HepG2 (cell line): ENCODE measurements around the gene TPD52L2. TPM values are rescaled to one million over a fixed set of nuclear protein-coding genes. Genes with fewer than 3 reads are reported as not detected.

ENCODE experiments used
- ETV5 ChIP-seq: IDR thresholded peaks from 2 replicates; pipeline ENCODE4 v1.6.1; 2018; ENCODE audit warnings: missing biosample characterization, missing genetic modification reagents, inconsistent platforms, borderline replicate concordance
- GTF3A ChIP-seq: sonication (generic); formaldehyde crosslinking; conservative IDR thresholded peaks from 2 replicates; pipeline ENCODE4 v1.4.0; 2020; ENCODE audit warnings: mild to moderate bottlenecking, missing genetic modification reagents
- MYNN ChIP-seq: sonication (generic); formaldehyde crosslinking; IDR thresholded peaks from 2 replicates; pipeline ENCODE4 v1.4.0; 2020; ENCODE audit warnings: mild to moderate bottlenecking, low read depth, missing genetic modification reagents
- NR3C1 ChIP-seq: sonication (generic); formaldehyde crosslinking; IDR thresholded peaks from 2 replicates; pipeline ENCODE4 v1.4.0; 2020; ENCODE audit warnings: missing genetic modification reagents
- SP5 ChIP-seq: IDR thresholded peaks from 2 replicates; pipeline ENCODE4 v1.6.1; 2016; ENCODE audit warnings: low read depth, borderline replicate concordance
- XBP1 ChIP-seq: sonication (generic); formaldehyde crosslinking; IDR thresholded peaks from 2 replicates; pipeline ENCODE4 v1.5.0; 2020; ENCODE audit warnings: missing genetic modification reagents
- ZNF20 ChIP-seq: sonication (generic); formaldehyde crosslinking; IDR thresholded peaks from 2 replicates; pipeline ENCODE4 v1.4.0; 2020; ENCODE audit warnings: mild to moderate bottlenecking, moderate library complexity, missing genetic modification reagents
- ZNF572 ChIP-seq: sonication (generic); formaldehyde crosslinking; IDR thresholded peaks from 2 replicates; pipeline ENCODE4 v1.5.1; 2020; ENCODE audit warnings: mild to moderate bottlenecking, missing genetic modification reagents
- ZNF605 ChIP-seq: sonication (generic); formaldehyde crosslinking; IDR thresholded peaks from 2 replicates; pipeline ENCODE4 v1.8.0; 2022; ENCODE audit warnings: mild to moderate bottlenecking, missing genetic modification reagents
- ZNF713 ChIP-seq: sonication (generic); formaldehyde crosslinking; IDR thresholded peaks from 2 replicates; pipeline ENCODE4 v1.4.0; 2020; ENCODE audit warnings: mild to moderate bottlenecking, missing genetic modification reagents
- ZNF720 ChIP-seq: sonication (generic); formaldehyde crosslinking; IDR thresholded peaks from 2 replicates; pipeline ENCODE4 v1.4.0; 2020; ENCODE audit warnings: missing genetic modification reagents
- ZNF878 ChIP-seq: sonication (generic); formaldehyde crosslinking; IDR thresholded peaks from 2 replicates; pipeline ENCODE4 v1.8.1; 2023; ENCODE audit warnings: mild to moderate bottlenecking, missing genetic modification reagents, moderate library complexity
- polyA plus RNA-seq, 8 experiments: library from polyadenylated mRNA; depleted of rRNA in 3 of 8; stranded (reverse) in 7 of 8; unstranded in 1 of 8; fragments of >200 nt; fragmentation: Illumina TruSeq in 4 of 8; extraction: Trizol in 4 of 8; gene quantifications; 2 replicates each; pipeline versions ENCODE4 v1.2.1 to v1.2.3, GENCODE V29; 2011 to 2016; ENCODE audit warnings: low read depth in 4 of 8, missing spikeins in 1 of 8, mixed read lengths in 1 of 8; ENCODE audit not compliant: insufficient read depth in 1 of 8
- total RNA-seq, 5 experiments: library from RNA; depleted of rRNA; stranded (reverse); fragments of >200 nt; fragmentation: Illumina TruSeq; extraction: Trizol; gene quantifications; 2 replicates each; pipeline ENCODE4 v1.2.3, GENCODE V29; 2016; ENCODE audit warnings: low read depth in 1 of 5
- TF ChIP-seq, protein P1 (sequence below): sonication (generic); formaldehyde crosslinking; IDR thresholded peaks from one replicate; pipeline ENCODE4 v1.5.1; 2020; ENCODE audit warnings: mild to moderate bottlenecking, missing genetic modification reagents; ENCODE audit errors: not compliant biosample characterization
- TF ChIP-seq, protein P2 (sequence below): IDR thresholded peaks from 2 replicates; pipeline ENCODE4 v1.6.1; 2012; ENCODE audit warnings: inconsistent platforms
- TF ChIP-seq, protein P3 (sequence below): sonication (generic); formaldehyde crosslinking; IDR thresholded peaks from 2 replicates; pipeline ENCODE4 v1.4.0; 2020; ENCODE audit warnings: mild to moderate bottlenecking, missing genetic modification reagents
- TF ChIP-seq, protein P4 (sequence below): sonication (generic); formaldehyde crosslinking; conservative IDR thresholded peaks from 2 replicates; pipeline ENCODE4 v1.8.0; 2022; ENCODE audit warnings: low read depth, missing genetic modification reagents
- TF ChIP-seq, protein P5 (sequence below): sonication (generic); formaldehyde crosslinking; IDR thresholded peaks from 2 replicates; pipeline ENCODE4 v1.5.0; 2020; ENCODE audit warnings: missing genetic modification reagents
- TF ChIP-seq, protein P6 (sequence below): sonication (generic); formaldehyde crosslinking; IDR thresholded peaks from 2 replicates; pipeline ENCODE4 v1.4.0; 2020; ENCODE audit warnings: mild to moderate bottlenecking, missing genetic modification reagents

TPD52L2 gene
- total and polyA plus RNA-seq, 2 of the 13 experiments (the other 11 are each of a cell fraction or from before 2014, with no cell fraction given), result 156 to 184 TPM

DNA sequence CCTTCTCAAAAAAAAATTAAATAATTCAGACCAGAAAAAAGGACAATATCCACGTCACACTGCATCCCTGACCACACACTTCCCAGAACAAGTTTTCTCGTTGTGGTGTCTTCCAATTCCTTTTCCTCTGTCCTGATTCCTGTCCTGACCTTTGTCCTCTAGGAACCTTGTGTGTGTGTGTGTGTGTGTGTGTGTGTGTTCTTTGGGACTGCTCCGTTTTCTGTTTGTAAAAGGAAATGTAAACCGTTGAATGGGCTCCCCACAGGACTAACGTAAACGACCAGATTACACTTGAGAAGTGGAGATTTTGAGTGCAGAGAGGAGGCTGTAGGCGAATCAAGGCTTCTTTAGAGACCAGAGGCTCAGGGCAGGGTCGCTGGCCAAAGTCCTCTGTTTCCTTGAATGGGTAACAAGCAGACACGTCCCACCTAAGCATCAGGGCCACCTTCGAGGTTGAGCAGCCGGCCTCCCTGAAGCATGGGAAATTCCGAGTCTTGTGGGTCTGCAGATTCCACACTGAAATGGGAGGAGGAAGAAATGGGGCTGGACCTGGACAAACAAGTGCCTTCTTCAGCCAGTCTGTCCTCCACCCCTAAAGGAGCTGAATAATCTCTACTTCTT is 41.3 kb upstream of the TPD52L2 start (continued):
- TF ChIP-seq, protein P1, sequence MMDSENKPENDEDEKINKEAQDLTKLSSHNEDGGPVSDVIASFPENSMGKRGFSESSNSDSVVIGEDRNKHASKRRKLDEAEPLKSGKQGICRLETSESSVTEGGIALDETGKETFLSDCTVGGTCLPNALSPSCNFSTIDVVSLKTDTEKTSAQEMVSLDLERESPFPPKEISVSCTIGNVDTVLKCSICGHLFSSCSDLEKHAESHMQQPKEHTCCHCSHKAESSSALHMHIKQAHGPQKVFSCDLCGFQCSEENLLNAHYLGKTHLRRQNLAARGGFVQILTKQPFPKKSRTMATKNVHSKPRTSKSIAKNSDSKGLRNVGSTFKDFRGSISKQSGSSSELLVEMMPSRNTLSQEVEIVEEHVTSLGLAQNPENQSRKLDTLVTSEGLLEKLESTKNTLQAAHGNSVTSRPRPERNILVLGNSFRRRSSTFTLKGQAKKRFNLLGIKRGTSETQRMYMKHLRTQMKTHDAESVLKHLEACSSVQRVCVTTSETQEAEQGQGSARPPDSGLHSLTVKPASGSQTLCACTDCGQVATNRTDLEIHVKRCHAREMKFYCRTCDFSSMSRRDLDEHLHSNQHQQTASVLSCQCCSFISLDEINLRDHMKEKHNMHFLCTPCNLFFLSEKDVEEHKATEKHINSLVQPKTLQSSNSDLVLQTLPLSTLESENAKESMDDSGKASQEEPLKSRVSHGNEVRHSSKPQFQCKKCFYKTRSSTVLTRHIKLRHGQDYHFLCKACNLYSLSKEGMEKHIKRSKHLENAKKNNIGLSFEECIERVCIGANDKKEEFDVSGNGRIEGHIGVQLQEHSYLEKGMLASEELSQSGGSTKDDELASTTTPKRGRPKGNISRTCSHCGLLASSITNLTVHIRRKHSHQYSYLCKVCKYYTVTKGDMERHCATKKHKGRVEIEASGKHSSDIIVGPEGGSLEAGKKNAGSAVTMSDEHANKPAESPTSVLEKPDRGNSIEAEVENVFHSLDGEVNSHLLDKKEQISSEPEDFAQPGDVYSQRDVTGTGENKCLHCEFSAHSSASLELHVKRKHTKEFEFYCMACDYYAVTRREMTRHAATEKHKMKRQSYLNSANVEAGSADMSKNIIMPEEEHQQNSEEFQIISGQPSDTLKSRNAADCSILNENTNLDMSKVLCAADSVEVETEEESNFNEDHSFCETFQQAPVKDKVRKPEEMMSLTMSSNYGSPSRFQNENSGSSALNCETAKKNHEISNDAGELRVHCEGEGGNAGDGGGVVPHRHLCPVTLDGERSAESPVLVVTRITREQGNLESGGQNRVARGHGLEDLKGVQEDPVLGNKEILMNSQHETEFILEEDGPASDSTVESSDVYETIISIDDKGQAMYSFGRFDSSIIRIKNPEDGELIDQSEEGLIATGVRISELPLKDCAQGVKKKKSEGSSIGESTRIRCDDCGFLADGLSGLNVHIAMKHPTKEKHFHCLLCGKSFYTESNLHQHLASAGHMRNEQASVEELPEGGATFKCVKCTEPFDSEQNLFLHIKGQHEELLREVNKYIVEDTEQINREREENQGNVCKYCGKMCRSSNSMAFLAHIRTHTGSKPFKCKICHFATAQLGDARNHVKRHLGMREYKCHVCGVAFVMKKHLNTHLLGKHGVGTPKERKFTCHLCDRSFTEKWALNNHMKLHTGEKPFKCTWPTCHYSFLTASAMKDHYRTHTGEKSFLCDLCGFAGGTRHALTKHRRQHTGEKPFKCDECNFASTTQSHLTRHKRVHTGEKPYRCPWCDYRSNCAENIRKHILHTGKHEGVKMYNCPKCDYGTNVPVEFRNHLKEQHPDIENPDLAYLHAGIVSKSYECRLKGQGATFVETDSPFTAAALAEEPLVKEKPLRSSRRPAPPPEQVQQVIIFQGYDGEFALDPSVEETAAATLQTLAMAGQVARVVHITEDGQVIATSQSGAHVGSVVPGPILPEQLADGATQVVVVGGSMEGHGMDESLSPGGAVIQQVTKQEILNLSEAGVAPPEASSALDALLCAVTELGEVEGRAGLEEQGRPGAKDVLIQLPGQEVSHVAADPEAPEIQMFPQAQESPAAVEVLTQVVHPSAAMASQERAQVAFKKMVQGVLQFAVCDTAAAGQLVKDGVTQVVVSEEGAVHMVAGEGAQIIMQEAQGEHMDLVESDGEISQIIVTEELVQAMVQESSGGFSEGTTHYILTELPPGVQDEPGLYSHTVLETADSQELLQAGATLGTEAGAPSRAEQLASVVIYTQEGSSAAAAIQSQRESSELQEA (CRISPR knock-in tag), result no peak
- TF ChIP-seq GTF3A (CRISPR knock-in tag), result no peak
- TF ChIP-seq ZNF878 (CRISPR knock-in tag), result no peak
- no peak for TF ChIP-seq ZNF20 (CRISPR knock-in tag)
- no peak for TF ChIP-seq MYNN (CRISPR knock-in tag)
- TF ChIP-seq XBP1, result no peak
- TF ChIP-seq, protein P2, sequence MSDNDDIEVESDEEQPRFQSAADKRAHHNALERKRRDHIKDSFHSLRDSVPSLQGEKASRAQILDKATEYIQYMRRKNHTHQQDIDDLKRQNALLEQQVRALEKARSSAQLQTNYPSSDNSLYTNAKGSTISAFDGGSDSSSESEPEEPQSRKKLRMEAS, result no peak; the same call in 1 of the 2 replicates
- TF ChIP-seq SP5 (CRISPR knock-in tag), result no peak
- no peak for TF ChIP-seq ZNF713 (CRISPR knock-in tag)
- TF ChIP-seq, protein P3, sequence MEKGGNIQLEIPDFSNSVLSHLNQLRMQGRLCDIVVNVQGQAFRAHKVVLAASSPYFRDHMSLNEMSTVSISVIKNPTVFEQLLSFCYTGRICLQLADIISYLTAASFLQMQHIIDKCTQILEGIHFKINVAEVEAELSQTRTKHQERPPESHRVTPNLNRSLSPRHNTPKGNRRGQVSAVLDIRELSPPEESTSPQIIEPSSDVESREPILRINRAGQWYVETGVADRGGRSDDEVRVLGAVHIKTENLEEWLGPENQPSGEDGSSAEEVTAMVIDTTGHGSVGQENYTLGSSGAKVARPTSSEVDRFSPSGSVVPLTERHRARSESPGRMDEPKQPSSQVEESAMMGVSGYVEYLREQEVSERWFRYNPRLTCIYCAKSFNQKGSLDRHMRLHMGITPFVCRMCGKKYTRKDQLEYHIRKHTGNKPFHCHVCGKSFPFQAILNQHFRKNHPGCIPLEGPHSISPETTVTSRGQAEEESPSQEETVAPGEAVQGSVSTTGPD, result no peak
- TF ChIP-seq ZNF605 (CRISPR knock-in tag), result no peak
- 0 out of 2 replicates have a peak, but pooled peaks have one; percentile 7 for TF ChIP-seq ETV5 (CRISPR knock-in tag)
- no peak for TF ChIP-seq ZNF572 (CRISPR knock-in tag)
- TF ChIP-seq ZNF720, result no peak
- TF ChIP-seq, protein P4, sequence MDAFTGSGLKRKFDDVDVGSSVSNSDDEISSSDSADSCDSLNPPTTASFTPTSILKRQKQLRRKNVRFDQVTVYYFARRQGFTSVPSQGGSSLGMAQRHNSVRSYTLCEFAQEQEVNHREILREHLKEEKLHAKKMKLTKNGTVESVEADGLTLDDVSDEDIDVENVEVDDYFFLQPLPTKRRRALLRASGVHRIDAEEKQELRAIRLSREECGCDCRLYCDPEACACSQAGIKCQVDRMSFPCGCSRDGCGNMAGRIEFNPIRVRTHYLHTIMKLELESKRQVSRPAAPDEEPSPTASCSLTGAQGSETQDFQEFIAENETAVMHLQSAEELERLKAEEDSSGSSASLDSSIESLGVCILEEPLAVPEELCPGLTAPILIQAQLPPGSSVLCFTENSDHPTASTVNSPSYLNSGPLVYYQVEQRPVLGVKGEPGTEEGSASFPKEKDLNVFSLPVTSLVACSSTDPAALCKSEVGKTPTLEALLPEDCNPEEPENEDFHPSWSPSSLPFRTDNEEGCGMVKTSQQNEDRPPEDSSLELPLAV (CRISPR knock-in tag), result no peak
- TF ChIP-seq, protein P5, sequence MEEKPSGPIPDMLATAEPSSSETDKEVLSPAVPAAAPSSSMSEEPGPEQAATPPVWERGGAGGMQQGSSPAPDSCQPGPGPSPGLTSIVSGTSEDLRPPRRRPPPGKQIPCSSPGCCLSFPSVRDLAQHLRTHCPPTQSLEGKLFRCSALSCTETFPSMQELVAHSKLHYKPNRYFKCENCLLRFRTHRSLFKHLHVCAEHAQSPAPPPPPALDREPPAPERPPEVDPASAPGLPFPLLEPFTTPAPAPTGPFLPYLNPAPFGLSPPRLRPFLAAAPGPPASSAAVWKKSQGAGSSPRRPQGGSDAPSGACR, result 0 out of 2 replicates have a peak, but pooled peaks have one; percentile 36
- TF ChIP-seq NR3C1 (CRISPR knock-in tag), result no peak
- TF ChIP-seq, protein P6, sequence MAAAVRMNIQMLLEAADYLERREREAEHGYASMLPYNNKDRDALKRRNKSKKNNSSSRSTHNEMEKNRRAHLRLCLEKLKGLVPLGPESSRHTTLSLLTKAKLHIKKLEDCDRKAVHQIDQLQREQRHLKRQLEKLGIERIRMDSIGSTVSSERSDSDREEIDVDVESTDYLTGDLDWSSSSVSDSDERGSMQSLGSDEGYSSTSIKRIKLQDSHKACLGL (CRISPR knock-in tag), result no peak
